Measurements from ENCODE around the gene INPP5B.
"Not testable (repeated sequence)": the region's sequence is repeated elsewhere in the genome, so short reads cannot be mapped to it uniquely, and the experiment has no call there.

The INPP5B gene

DNA sequence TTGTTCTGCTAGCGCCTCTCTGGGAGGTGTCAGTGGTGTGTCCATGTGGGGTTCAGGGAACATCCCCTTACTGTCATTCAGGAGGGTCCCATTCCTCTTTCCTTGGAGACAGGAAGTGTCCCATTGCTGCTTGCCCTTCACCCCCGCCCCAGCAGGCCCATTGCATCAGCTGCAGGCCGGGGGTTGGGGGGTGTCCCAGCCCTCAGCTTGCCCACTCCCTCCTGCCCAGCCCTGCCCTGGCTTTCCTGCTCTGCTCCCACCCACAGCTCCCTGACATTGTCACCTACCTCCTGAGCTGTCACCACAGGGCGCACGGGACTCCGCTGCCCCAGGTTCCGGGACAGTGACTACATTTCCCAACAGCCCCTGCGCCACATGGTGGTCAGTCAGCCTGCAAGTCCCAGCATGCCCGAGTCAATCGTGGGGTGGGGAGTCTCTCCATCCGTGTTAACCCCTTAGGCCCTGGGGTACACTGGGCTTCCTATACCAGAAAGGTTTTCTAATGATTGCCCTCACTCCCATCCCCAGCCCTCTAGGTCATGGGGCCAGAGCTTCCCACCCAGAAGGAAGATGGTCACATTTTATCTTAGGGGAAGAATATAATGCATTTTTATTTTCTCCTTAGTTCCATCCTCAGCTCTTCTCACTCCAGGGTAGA is at the start of gene INPP5B:
Gene INPP5B, minus strand, starts transcription at position 351 of the 658 bp plus-strand sequence. CDS start 745 bp downstream, outside the sequence.
- in situ Hi-C loops (cut with MboI; ENCODE audit: low sequenced_read_pairs) = no loop called here

DNA sequence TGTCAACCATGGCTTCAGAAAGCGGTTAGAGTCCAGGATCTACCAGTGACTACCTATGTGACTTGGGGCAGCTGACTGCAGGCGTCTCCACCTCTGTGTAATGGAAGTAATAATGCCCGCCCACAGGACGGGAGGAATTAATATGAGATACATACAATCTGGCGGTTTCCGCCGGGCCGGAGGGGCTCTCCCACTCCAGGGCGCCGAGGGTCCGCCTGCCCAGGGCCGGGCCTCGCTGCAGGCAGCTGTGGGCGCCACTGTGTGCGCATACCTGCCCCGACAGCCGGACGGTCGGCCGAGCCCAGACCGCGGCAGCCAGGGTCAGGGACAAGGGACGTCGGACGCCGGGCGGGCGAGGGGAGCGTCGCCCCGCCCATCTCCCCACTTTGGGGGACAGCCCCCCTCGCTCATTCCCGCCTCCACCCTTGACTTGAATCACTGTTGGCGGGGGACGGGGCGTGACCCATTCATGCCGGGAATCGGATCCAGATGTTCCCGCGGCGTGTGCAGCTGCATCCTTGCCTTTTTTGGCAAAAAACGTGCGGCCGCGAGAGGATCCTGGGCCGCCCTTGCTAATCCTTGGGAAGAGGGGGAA is 49.0 kb upstream of the INPP5B start:
- in situ Hi-C loops (cut with MboI; ENCODE audit: low sequenced_read_pairs) = no loop called here

DNA sequence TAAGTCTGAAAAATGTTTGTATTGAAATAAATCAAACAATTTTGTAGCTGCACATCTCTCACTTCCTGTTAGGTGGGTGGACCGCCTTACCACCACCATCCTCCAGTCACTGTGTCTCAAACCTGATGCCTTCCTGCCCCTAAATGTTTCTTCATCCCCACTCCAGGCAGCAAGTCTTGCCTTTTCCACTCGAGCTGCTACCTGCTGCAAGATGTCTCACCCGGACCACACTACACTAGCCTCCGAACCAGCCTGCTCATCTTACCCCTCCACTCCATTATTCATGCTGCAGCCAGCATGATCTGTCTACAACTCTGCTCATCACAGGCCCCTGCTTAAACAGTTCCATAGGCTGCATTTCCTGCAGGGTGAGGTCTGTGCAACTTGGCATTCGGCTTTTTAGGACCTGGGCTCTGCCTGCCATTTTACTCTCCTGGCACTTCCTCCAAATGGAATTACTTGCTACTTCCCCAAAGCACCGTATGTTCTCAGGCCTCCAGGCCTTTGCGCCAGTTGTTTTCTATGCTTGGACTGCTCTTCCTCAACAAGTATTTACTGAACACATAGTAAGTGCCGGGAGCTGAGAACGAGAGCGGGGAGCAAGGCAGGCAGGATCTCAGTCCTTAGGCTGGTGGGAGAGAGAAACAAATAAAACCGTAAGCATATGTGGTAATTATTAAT is 48.2 kb upstream of the INPP5B start:
- in situ Hi-C loops (cut with MboI; ENCODE audit: low sequenced_read_pairs) = no loop called here

DNA sequence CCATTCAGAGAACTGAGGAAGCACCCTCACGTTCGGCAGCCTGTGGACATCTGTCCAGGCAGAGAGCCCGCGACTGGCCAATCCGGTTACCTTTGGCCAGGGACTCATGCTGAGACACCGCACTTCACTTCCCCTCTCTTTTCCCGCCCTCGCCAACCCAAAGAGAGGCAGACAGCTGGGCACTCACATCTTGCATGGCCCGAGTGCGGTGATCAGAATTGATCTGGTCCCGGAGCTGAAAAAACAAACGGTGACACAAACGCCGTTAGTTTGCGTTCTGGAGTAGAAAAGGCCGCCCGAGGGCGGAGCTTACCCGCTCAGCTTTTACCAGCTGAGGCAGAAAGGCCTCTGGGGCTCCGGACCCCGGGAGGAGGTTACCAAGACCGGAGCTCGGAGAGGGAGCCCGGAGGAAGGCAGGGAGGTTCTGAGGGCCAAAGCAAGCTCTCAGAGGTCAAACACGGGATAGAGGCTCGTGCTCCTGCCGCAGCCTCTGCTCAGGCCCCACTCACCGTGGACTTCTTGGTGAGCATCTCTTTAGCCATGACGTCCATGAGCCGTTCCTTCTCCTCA is 42.6 kb upstream of the INPP5B start:
- in situ Hi-C loops (cut with MboI; ENCODE audit: low sequenced_read_pairs) = loop anchor here (10.0 kb wide), 1 partner anchor 115 kb away; no protein-coding TSS in a partner anchor

DNA sequence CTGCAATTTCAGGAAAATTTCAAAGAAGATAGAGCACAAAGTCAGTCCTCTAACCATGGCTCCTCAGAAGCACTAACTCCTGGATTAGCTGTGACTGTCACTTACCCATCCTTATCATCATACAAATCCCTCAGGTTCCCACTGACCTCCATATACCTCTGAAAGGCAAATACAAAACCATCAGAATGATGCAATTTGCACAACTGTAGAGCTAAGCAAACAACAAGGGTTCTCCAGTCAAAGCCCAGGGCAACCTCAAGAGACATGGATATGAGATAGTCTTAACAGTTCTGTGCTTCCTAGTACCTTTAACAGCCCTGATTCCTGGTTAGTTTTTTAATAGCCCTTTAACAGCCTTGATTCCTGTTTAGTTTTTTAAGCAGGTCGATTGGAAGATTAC is 40.8 kb upstream of the INPP5B start:
- in situ Hi-C loops (cut with MboI; ENCODE audit: low sequenced_read_pairs) = loop anchor here (10.0 kb wide), 1 partner anchor 113 kb away; no protein-coding TSS in a partner anchor

DNA sequence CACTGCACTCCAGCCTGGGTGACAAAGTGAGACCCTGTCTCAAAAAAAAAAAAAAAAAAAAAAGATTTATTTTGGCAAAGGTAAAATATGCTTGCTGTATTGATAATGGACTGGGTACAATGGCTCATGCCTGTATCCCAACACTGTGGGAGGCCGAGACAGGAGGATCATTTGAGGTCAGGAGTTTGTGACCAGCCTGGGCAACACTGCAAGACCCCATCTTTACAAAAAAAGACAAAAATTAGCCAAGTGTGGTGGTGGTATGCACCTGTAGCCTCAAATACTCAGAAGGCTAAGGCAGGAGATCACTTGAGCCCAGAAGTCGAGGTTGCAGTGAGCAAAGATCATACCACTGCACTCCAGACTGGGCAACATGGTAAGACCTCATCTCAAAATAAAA is 36.7 kb upstream of the INPP5B start:
- in situ Hi-C loops (cut with MboI; ENCODE audit: low sequenced_read_pairs) = loop anchor here (10.0 kb wide), 1 partner anchor 109 kb away; no protein-coding TSS in a partner anchor

DNA sequence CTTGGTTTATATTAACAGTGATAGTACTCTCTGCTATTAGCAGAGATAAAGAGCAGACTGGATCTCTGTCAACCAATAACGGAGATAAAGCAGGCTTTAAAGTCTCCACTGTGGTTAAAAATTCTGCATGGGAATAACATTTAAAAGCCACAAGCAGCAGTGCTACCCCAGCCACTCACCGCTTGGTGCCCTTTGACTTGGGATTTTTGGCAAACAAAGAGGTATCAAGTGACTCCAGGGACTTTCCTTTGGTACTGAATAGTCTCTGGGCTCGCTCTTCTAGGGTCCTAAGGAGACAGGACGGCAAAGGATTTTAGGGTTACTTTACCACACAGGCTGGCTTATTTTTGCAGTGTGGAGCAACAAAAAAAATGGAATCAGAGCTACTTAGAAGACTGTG is 31.7 kb upstream of the INPP5B start:
- in situ Hi-C loops (cut with MboI; ENCODE audit: low sequenced_read_pairs) = no loop called here

DNA sequence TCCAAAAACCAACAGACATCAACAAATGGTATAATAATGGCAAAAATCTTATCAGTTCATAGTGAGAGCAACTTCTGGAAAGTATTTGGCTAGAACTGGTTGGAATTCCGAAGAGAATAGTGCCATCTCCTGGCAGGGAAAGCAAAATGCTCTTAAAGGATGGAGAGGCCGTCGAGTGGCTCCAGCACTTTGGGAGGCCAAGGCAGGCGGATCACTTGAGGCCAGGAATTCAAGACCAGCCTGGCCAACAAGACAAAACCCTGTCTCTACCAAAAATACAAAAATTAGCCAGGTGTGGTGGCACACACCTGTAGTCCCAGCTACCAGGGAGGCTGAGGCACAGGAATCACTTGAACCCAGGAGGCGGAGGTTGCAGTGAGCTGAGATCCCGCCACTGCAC is 28.2 kb upstream of the INPP5B start:
- in situ Hi-C loops (cut with MboI; ENCODE audit: low sequenced_read_pairs) = not testable (repeated sequence)

DNA sequence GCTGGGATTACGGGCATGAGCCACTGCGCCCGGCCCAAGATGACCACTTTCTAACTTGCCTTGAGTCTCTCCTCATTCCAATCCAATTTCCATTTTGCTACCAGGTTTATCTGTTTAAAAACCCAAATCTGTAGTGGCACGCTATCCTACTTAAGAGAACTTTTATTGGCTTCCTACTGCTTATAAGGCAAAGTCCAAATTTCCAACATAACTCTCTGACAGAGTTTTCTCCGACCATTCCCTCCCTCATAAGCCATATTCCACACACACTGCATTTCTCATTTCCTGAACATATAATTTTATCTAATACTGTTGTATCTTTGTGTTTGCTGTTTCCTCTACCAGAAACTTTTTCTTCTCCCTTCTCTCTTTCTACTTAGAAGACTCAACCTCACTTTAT is 27.7 kb upstream of the INPP5B start:
- in situ Hi-C loops (cut with MboI; ENCODE audit: low sequenced_read_pairs) = no loop called here

DNA sequence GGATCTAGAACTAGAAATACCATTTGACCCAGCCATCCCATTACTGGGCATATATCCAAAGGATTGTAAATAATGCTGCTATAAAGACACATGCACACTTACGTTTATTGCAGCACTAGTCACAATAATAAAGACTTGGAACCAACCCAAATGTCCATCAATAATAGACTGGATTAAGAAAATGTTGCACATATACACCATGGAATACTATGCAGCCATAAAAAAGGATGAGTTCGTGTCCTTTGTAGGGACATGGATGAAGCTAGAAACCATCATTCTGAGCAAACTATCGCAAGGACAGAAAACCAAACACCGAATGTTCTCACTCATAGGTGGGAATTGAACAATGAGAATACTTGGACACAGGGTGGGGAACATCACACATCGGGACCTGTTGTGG is 26.8 kb upstream of the INPP5B start:
- in situ Hi-C loops (cut with MboI; ENCODE audit: low sequenced_read_pairs) = not testable (repeated sequence)

DNA sequence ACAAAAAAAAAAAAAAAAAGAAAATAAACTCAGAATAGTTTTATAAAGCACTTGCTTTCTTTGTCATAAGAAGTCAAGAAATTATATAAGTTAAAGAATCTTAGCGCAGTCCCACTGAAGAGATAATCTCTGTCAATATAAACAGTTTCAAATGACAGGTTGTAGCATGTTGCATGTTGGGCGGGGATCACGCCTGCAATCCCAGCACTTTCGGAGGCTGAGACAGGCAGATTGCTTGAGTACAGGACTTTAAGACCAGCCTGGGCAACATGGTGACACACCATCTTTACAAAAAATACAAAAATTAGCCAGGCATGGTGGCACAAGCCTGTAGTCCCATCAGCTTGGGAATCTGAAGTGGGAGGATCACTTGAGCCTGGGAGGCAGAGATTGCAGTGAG is 18.4 kb upstream of the INPP5B start:
- in situ Hi-C loops (cut with MboI; ENCODE audit: low sequenced_read_pairs) = no loop called here

DNA sequence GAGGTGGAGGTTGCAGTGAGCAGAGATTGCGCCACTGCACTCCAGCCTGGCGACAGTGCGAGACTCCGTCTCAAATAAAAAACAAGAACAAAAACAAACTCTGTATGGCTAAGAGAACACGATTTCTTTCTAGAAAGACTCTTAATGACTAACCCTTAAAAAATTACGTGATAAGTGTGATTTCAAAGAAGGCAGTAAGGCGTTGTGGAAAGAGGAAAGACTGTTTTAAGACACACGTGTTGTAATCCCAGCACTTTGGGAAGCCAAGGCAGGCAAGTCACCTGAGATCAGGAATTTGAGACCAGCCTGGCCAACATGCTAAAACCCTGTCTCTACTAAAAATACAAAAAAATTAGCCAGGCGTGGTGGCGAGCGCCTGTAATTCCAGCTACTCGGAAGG is 17.3 kb upstream of the INPP5B start:
- in situ Hi-C loops (cut with MboI; ENCODE audit: low sequenced_read_pairs) = not testable (repeated sequence)

DNA sequence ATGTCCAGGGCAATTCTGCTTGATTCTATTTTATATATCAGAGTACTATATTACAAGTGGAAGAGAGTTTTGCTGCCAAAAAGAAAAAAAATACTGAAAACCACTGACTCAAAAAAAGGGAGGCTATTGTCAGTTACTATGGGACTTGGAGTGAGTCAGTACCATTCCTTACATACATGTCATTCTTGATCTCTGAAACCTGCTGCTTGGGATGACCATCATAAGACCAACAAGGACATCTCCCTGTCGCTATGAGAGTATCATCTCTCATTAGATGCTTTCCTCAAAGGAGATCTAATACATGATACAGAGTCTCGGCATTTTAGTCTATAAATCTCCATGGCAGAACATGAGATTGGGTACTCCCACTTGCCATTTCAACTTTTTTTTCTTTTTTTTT is 11.8 kb upstream of the INPP5B start:
- in situ Hi-C loops (cut with MboI; ENCODE audit: low sequenced_read_pairs) = no loop called here

DNA sequence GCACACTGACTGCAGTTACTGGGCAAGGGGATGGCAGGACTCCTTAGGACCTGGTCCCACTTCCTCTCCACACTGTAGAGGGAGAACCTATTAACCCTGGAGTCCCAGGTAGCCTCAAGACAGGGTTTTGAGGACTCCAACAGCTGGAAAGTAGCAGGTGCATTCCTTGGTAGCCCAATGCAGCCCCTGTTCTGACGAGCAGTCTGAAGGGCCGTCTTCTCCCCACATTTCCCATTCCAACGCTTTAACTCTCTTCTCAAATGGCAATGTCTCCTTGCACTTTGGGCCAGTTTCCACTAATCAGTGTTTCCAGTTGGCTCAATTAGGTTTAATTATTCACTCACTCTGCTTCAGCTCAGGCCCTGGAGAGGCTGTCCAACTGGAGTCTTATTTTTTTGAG is 8.8 kb upstream of the INPP5B start:
- in situ Hi-C loops (cut with MboI; ENCODE audit: low sequenced_read_pairs) = no loop called here

DNA sequence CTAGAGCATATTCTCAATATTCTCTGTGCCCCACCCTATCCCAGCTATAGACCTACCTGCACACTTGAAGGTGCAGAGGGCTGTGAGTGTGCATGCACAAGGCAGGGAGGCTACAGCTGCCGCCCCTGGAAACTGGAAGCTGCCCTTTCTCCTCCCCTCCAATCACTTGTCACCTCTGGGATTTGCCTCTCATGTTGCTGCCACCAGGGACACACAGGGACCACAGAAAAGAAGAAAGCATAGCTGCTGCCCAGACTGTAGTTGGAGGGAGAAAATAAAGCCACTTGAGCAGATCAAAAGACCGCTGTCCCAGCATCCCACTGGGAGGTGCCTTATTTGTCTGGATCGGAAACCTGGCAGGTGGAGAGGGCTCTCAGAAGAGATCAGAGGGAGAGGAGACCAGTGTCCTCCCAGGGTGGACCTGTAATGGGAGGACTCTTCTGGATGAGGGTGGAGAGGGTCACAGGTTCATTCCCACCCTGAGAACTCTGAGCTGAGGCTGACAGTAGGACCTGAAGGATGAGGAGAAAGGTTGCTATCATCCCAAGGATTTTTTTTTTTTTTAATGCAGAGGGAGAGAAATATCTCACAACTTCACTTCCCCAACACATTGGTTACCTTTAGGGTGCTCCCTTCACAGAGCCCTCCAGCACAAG is 7.6 kb upstream of the INPP5B start:
- in situ Hi-C loops (cut with MboI; ENCODE audit: low sequenced_read_pairs) = no loop called here

DNA sequence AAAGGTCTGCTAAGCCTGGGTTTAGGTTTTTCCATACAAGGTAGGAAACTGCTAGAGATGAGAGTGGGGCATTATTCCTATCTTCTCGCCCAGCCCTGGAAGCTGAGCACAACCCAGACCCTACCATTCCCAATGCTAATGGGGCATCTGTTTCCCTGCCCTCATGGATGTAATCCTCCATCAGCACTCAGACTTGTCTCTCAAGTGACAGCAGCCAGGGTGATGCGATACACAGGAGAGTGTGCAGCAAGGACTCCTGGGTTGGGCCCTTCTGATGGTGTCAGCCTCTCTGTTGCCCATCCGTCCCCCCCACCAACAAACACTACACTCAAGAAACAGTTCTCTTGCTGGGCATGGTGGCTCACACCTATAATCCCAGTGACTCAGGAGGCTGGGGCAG is 5.9 kb upstream of the INPP5B start:
- in situ Hi-C loops (cut with MboI; ENCODE audit: low sequenced_read_pairs) = no loop called here

DNA sequence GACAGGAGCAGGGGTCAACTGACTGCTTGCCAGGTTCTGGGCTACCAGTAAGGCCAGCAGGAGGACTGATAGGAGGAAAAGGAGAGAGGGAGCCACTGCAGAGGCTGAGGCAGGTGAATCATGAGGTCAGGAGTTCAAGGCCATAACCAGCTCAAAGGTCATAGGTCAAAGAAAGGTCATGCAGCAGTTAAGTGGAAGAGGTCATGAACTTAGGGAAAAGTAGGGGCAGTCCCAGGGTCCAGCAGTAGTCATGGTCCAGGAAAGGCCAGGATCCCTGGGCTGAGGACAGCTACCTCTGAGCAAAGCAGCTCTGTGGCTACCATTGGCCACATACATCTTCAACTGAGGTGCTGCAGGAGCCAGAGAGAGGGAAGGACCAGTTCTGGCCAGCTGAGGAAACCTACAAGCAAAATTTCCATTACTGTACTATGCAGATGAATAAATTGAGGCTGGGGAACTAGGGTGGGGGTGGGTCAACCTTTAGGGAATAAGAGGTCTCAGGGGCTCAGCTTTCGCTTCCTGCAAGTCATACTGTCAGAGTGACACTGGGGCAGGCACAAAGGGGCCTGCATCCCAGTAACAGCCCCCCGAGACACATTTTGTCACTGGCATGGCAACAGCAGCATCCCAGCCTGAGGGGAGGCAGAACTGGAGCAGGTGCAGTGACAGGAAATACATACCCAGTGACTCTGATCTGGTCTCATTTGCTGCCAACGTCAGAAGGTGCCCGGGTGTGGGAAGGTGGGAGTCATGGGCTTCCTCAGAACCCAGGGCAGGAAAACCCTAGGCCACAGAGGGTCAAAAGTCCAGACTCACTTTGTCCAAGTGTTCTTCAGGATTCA is 5.2 kb upstream of the INPP5B start:
- in situ Hi-C loops (cut with MboI; ENCODE audit: low sequenced_read_pairs) = no loop called here

DNA sequence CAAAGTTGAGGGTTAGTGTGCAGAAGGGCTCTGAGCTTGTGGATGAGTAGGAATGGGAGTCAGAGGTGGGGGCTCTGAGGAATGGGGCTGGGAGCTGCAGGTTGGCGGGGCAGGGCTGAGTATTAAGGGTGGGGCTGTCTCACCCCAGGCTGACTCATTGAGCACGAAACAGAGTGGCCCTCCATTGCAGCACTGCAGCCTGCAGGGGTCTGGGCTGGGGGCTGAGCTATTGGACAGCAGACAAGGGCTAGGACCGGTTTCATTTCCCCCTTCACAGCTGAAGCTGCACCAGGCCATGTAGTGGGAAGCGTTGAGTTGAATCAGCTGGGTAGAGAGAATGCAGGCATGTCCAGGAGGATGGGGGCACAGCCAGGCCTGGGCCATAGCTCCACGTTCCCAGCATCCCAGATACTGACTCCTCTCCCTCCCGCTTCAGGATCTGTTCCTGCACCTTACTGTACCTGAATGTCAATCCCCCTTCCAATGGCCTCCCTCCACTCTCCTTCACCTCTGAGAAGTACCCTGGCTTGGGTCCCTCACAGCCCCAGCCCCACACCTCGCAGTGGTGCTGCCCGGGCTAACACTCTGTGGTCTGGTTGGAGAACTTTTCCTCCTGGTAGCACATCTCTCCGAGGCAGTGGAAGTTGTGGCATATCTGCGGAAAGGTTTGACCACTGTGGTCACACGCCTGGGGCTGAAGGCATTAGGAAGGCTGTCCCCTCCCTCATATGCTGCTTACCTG is 4.4 kb upstream of the INPP5B start:
- in situ Hi-C loops (cut with MboI; ENCODE audit: low sequenced_read_pairs) = no loop called here

DNA sequence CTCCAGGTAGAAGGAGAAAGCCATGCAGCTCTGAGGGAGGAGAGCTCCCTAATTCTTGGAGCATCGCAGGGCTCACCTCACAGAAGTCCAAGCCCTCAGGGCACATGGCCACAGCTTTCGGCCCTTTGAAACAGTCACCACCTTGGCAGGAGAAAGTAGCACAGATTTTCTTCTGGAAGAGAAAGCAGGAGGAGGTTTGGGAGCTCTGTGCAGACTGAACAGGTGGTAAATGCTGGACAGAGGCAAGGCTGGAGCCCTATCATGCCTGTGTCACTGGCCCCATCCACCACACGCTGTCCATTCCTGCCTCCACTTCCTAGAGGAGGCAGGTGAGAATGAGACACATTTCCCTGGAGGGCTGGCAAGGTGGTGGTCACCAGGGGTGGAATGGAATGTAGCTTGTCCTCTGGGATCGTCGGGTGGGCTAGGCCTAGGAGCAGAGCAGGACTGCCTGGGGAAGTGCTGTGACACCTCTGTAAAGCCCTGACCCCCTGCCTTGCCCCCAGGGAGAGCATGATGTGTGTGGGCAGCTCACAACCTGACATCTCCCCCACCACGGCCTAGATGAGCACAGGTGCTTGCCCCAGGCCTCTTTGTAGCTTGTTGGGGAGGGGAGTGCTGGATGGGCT is 2.8 kb upstream of the INPP5B start:
- in situ Hi-C loops (cut with MboI; ENCODE audit: low sequenced_read_pairs) = no loop called here

All from HL-60/S4 treated with retinoic acid at 250 ng/mL for 4 days and 3 days (cell line).